D721Med (cell line): ENCODE measurements around the gene ARAF.
A peak's percentile ranks its signal among the peaks of the same experiment; 100 is the strongest.
"Not testable (repeated sequence)": the region's sequence is repeated elsewhere in the genome, so short reads cannot be mapped to it uniquely, and the experiment has no call there.

ENCODE experiments used
- DNase-seq: peaks from one replicate; pipeline ENCODE4 v3.0.0; 2011; ENCODE audit warnings: low spot score; ENCODE audit not compliant: insufficient read length
- FAIRE-seq: peaks from 2 replicates; lab custom pipeline; 2011; peaks lifted over from hg19 to GRCh38; lab: Jason Lieb, UNC
- CTCF ChIP-seq: IDR thresholded peaks from 2 replicates; pipeline ENCODE4 v1.5.1; 2012; ENCODE audit warnings: mild to moderate bottlenecking, control low read depth; ENCODE audit not compliant: insufficient read depth; ENCODE audit errors: missing control alignments

The ARAF gene

GRCh38 chrX:47560934-47561658 lies at the start of gene ARAF:
TSS of gene ARAF (plus strand) at chrX:47561205. CDS start at chrX:47562968, 1,763 bp downstream.
- TF ChIP-seq CTCF = no peak
- peak; percentile 90 for FAIRE-seq
- peak; percentile 56 for DNase-seq

GRCh38 chrX:47512383-47512782 lies 48.6 kb upstream of the ARAF start:
- not testable (repeated sequence) for FAIRE-seq, DNase-seq

- DNase-seq, FAIRE-seq: not testable (repeated sequence)
Observed at GRCh38 chrX:47513034-47513965, 47.7 kb upstream of the ARAF start.

- no peak for TF ChIP-seq CTCF
- FAIRE-seq (no peak), DNase-seq (no peak)
Observed at GRCh38 chrX:47514533-47515235, 46.3 kb upstream of the ARAF start.

- FAIRE-seq = no peak
- no peak for TF ChIP-seq CTCF
- DNase-seq = no peak
Observed at GRCh38 chrX:47515941-47516665, 44.9 kb upstream of the ARAF start.

GRCh38 chrX:47518144-47518543 lies 42.9 kb upstream of the ARAF start:
- FAIRE-seq = no peak
- no peak for DNase-seq
- no peak for TF ChIP-seq CTCF

GRCh38 chrX:47523297-47523696 lies 37.7 kb upstream of the ARAF start:
- peak; percentile 57 for DNase-seq
- peak; percentile 55 for FAIRE-seq

More at GRCh38 chrX:47523297-47523696, 37.7 kb upstream of the ARAF start:
- peak; percentile 47 for TF ChIP-seq CTCF
